Ecto neural progenitor cell (in vitro differentiated cells): ENCODE data around the gene ASAH2B.
A peak's percentile ranks its signal among the peaks of the same experiment; 100 is the strongest.
"Not testable (repeated sequence)": the region's sequence is repeated elsewhere in the genome, so short reads cannot be mapped to it uniquely, and the experiment has no call there.

Experiments used
- DNase-seq: peaks from one replicate; pipeline ENCODE4 v3.0.0-alpha.2; 2018; ENCODE audit warnings: low spot score

Gene ASAH2B

GRCh38 chr10:50739618-50740292 is at the start of gene ASAH2B:
Gene ASAH2B, plus strand, starts transcription at chr10:50739936. Its CDS starts 5,195 bp downstream, at chr10:50745131.
- DNase-seq: peak; percentile 88

DNA sequence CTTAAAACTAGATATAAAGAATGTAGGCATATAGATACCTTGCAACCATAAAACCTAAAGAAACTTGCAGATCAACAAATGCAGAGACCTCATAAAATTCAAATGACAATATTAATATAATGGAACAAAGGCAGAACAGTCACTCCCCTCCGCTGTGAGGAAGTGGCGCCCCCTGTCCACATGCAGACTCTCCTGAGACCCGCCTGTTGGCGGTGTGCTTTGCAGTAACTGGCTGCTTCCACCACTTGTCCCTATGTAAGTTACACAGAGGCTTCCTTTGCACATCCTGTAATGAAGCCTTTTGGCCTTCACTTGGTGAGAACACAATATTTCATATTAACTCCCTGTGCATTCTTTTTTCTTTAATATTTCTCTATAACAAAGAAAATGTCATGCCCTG is 41.9 kb upstream of the ASAH2B start:
- DNase-seq: not testable (repeated sequence)

DNA sequence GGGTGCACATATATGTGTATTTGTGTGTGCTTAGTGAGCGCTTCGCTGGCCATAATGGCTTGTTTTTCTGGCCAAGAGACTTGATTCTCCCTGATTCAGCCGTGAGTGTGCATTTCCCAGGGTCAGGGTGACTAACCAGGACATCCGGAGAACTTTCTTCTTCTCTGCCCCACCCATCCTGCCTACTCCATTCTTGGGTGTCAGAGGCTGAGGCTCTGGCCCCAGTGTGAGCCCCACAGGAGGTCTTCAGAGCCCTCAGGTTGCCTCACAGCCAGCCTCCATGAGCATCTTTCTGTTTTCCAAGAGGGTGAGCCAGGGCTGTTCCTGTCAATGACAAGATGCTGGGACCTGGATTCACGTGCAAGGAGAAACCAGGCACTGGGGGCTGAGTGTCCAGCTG is 37.8 kb upstream of the ASAH2B start:
- DNase-seq: not testable (repeated sequence)

- not testable (repeated sequence) for DNase-seq
Observed at GRCh38 chr10:50702997-50703396, 36.7 kb upstream of the ASAH2B start.

GRCh38 chr10:50704436-50705079 is 35.2 kb upstream of the ASAH2B start:
- not testable (repeated sequence) for DNase-seq

DNA sequence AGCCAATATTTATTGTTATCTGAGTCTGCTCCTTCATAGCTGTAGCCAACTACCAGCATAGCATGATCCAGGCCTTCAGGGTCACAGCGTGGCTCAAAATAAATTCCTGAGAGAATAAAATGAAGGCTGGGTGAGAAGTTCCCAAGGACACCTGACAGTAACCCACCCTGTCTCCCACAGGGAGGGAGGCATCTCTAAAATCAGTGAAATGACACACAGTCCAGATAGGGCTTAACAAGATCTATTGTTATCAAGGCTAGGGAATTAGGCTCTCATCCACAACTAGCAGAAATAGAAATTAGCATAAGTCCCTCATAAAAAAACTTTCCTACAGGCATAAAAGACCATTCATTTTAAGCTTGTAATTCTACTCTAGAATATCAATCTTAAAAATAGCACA is 33.7 kb upstream of the ASAH2B start:
- not testable (repeated sequence) for DNase-seq

GRCh38 chr10:50710241-50710640 is 29.5 kb upstream of the ASAH2B start:
- DNase-seq: not testable (repeated sequence)

- not testable (repeated sequence) for DNase-seq
Observed at GRCh38 chr10:50723812-50724211, 15.9 kb upstream of the ASAH2B start.

DNA sequence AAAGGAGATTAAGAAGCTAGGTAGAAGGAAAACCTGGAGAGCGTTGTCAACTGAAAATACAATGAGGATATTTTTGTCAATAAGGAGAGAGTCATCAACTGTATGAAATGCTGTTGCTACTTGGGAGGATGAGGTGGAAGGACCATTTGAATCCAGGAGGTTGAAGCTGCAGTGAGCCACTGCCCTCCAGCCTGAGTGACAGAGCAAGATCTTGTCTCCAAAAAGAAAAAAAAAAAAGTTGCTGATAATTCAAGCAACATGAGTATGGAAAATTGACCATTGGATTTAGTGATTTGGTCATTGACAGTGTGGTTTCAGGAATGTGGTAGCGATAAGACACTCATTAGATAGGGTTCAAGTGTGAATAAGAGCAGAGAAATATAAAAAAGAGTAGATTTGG is 11.6 kb upstream of the ASAH2B start:
- not testable (repeated sequence) for DNase-seq

GRCh38 chr10:50738987-50739617 is 634 bp upstream of the ASAH2B start:
- DNase-seq: not testable (repeated sequence)

GRCh38 chr10:50740293-50740648 is 535 bp downstream of the ASAH2B start:
- no peak for DNase-seq

DNA sequence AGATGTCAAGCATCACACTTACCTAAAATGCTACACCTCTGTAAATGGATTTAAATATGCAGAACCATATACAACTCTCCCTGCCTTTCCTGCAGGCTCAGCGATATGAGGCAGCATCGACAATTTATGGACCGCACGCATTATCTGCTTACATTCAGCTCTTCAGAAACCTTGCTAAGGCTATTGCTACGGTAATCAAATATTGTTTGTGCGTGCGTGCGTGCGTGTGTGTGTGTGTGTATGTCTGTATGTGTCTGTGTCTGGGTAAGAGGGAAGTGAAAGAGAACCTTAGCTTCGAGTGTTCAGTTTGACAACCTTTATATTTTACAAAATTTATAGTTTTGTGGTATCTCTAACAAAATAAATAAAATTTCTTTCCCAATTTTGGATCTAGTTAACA is 3.1 kb downstream of the ASAH2B start:
- DNase-seq: not testable (repeated sequence)

DNA sequence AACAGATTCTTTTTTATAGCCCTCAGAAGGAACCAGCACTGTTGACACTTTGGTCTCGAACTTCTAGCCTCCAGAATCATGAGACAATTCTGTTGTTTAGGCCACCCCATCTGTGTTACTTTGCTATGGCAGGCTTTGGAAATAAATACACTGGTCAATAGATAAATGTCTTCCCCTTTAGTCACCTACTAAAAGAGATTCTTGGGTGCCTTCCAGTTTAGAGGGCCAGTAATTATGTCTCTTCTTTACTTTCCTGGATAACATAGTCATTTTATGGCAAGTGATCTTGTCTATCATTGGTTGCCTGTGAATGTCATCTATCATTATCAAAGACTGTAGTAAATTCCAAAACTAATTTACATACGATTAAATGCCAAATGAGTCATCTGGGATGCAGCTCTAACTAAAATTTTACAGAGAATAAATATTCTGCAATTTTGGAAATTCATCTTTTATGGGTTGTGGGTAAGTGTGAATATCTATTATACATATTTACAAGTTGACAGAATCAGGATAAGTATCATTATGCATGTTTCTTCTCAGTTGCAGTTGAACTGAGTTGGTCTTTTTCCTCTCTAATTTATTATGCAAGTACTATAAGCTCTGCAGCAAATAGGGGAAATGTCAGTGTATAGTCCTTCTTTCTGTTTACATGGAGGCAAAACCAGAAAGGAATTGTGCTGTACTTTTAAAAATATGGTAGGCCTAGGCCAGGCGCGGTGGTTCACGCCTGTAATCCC is 27.2 kb downstream of the ASAH2B start:
- DNase-seq: not testable (repeated sequence)

DNA sequence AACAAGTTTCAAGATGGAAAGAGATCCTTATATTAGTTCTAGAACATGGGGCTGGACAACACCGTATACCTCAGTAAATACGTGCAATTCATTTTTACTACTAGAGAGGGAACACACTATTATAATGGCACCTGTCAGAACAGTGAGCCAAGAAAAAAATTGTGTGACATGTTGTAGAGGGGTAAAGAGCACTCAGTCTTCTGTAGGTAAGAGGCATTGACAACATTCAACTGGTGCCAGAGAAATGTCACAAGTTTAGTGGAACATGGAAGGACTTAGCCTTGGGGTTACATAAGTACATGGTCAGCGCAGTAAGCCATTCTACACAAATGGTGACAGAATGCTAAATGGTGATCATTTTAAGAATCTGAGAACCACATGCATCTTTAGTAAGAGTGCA is 32.3 kb downstream of the ASAH2B start:
- DNase-seq: not testable (repeated sequence)

DNA sequence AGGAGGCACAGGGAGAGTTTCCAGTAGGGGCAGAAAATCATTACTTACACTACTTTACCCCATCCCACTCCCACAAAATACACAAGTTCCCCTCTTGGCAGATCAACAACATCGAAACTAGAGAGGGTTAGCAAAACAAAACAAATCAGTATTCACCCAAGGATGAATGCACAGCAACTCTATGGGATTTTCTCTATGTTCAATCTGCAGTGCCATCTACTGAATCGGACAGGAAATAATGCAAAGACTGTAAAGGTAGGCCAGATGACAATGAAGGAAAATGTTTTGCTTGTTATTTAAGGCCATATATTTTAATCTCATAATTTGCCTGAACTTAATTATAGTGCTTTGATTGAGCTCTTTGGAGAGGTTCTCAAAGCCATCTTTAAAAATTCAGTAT is 35.1 kb downstream of the ASAH2B start:
- not testable (repeated sequence) for DNase-seq

- not testable (repeated sequence) for DNase-seq
Observed at GRCh38 chr10:50780036-50780435, 40.3 kb downstream of the ASAH2B start.

DNA sequence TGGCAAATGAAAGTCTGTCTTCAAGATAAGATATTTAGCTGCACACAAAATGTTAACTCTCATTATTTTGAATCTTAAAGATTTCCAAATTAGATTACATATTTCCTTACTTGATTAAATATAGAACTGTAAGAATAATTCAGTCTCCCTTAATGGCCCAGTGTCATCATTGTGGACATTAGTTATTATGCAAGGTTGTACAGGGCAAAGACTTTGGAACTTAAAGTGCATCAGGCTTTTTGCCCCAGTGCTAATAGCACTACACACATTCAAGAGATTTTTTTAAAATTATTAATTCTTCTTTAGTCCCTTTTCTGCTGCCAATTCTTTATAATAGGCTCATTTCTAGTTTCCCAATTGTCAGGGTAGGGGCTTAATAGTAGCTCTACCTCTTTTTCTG is 42.3 kb downstream of the ASAH2B start:
- not testable (repeated sequence) for DNase-seq

DNA sequence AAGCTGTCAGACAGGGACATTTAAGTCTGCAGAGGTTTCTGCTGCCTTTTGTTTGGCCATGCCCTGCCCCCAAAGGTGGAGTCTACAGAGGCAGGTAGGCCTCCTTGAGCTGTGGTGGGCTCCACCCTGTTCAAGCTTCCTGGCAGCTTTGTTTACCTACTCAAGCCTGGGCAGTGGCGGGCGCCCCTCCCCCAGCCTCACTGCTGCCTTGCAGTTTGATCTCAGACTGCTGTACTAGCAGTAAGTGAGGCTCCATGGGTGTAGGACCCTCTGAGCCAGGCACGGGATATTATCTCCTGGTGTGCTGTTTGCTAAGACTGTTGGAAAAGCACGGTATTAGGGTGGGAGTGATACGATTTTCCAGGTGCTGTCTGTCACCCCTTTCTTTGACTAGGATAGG is 48.2 kb downstream of the ASAH2B start:
- not testable (repeated sequence) for DNase-seq

- DNase-seq: no peak
Observed at GRCh38 chr10:50788951-50789945, 49.5 kb downstream of the ASAH2B start.

DNA sequence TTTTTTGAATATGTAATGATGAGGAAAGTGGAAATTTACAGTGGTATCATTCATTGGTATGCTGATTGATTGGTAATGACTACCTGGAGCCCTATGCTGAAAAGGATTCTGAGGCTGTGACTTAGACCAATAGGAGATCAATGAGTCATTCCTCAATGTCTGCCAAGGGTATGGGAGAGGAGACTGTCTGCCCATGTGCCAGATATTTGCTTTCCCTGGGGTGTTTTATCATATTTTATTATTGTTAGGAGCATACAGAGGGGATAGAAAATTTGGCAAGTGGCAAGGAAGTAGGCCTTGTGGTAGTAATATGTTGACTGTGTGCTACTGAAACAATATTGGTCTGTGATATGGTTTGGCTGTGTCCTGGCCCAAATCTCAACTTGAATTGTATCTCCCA is 54.8 kb downstream of the ASAH2B start:
- no peak for DNase-seq

GRCh38 chr10:50796693-50797092 is 57.0 kb downstream of the ASAH2B start:
- DNase-seq: no peak
